Measurements from ENCODE around the gene ELF3.

GRCh38 chr1:202046227-202046626, 35.8 kb downstream of the ELF3 start:
- TF ChIP-seq CTCF (IDR thresholded peaks at IDR 0.05; ENCODE audit: insufficient read depth, low read length, poor library complexity, severe bottlenecking) (no peak), EZH2phosphoT487 (conservative IDR thresholded peaks at IDR 0.05; ENCODE audit: low read length) (no peak)
